Measurements from ENCODE around the gene ENKUR. TPM values are rescaled to one million over a fixed set of nuclear protein-coding genes. Genes with fewer than 3 reads are reported as not detected.
A peak's percentile ranks its signal among the peaks of the same experiment; 100 is the strongest.

Gene ENKUR
- total and polyA plus RNA-seq, 2 experiments from 2014 or later, result 0.44 TPM; not detected in 1

- H3K9me3 Mint-ChIP-seq, result no peaks in the 10 kb centered on the region; the same call in 1 of the 3 replicates
- H3K79me2 ChIP-seq (replicated peaks; ENCODE audit: insufficient read depth), result no peaks in the 10 kb centered on the region
- no peaks in the 10 kb centered on the region for H3K36me3 Mint-ChIP-seq (ENCODE audit: low read depth)
- peak overlapping the region; percentile 84 for H3K4me3 Mint-ChIP-seq
- peaks cover 25% of the 10 kb centered on the region for H3K4me1 Mint-ChIP-seq
- ATAC-seq (peak; percentile 57), DNase-seq (ENCODE audit: low spot score) (peak; percentile 79)
- peak overlapping the region; percentile 78 for H3K4me3 ChIP-seq
- peak overlapping the region; percentile 93 for H3K27ac Mint-ChIP-seq
- H4K20me1 ChIP-seq (replicated peaks; ENCODE audit: insufficient read depth), result no peaks in the 10 kb centered on the region
- no peaks in the 10 kb centered on the region for H3K27me3 ChIP-seq (ENCODE audit: insufficient read depth)
- H3K4me1 ChIP-seq (ENCODE audit: insufficient read depth), result peaks cover 30% of the 10 kb centered on the region
- H3K4me2 ChIP-seq, result peak overlapping the region; percentile 93
- peaks cover 16% of the 10 kb centered on the region for H3K27me3 Mint-ChIP-seq (ENCODE audit: insufficient read depth, low read depth, poor library complexity)
- peak overlapping the region; percentile 96 for H3K27ac ChIP-seq (ENCODE audit: low read depth)
- TF ChIP-seq EZH2 (IDR thresholded peaks at IDR 0.05; ENCODE audit: low read depth, unreplicated experiment) (no peak), REST (IDR thresholded peaks at IDR 0.05; ENCODE audit: unreplicated experiment) (no peak), POLR2AphosphoS5 (IDR thresholded peaks at IDR 0.05; ENCODE audit: low read depth) (peak; percentile 20; the same call in 1 of the 2 replicates), ZNF331 (CRISPR knock-in tag; IDR thresholded peaks at IDR 0.05; ENCODE audit: low read depth) (no peak), ZNF462 (CRISPR knock-in tag; IDR thresholded peaks at IDR 0.05) (0 out of 2 replicates have a peak, but pooled peaks have one; percentile 42), ZNF114 (CRISPR knock-in tag; IDR thresholded peaks at IDR 0.05) (no peak), CTCF (conservative IDR thresholded peaks at IDR 0.05; ENCODE audit: low read depth in 2 of 2) (peak; percentile 33 to 39; a peak in 3 of 4 replicates), NANOG (IDR thresholded peaks at IDR 0.05; ENCODE audit: borderline replicate concordance) (no peak), CREB1 (CRISPR knock-in tag; IDR thresholded peaks at IDR 0.05; ENCODE audit: low read depth) (no peak)
- TF ChIP-seq, protein P1, sequence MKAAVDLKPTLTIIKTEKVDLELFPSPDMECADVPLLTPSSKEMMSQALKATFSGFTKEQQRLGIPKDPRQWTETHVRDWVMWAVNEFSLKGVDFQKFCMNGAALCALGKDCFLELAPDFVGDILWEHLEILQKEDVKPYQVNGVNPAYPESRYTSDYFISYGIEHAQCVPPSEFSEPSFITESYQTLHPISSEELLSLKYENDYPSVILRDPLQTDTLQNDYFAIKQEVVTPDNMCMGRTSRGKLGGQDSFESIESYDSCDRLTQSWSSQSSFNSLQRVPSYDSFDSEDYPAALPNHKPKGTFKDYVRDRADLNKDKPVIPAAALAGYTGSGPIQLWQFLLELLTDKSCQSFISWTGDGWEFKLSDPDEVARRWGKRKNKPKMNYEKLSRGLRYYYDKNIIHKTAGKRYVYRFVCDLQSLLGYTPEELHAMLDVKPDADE (IDR thresholded peaks at IDR 0.05), result no peak
- no peaks in the 10 kb centered on the region for H3K9me2 ChIP-seq (ENCODE audit: insufficient read depth)
- H2AFZ ChIP-seq, result peak overlapping the region; percentile 70
- no peaks in the 10 kb centered on the region for H3K36me3 ChIP-seq (ENCODE audit: insufficient read depth)
- peaks cover 19% of the 10 kb centered on the region; the same call in 1 of the 2 replicates for H3F3A ChIP-seq (replicated peaks; ENCODE audit: low read depth)
These were observed 63.0 kb downstream of the ENKUR start for GRCh38 chr10:24952707-24953645.

Data from GM23338 (cell line).